Measurements from ENCODE around the gene NAMPT. TPM values are rescaled to one million over a fixed set of nuclear protein-coding genes. Genes with fewer than 3 reads are reported as not detected.

NAMPT gene
- total RNA-seq, 4 donors from 2014 or later, result 60.5 to 299 (median 121) TPM

DNA sequence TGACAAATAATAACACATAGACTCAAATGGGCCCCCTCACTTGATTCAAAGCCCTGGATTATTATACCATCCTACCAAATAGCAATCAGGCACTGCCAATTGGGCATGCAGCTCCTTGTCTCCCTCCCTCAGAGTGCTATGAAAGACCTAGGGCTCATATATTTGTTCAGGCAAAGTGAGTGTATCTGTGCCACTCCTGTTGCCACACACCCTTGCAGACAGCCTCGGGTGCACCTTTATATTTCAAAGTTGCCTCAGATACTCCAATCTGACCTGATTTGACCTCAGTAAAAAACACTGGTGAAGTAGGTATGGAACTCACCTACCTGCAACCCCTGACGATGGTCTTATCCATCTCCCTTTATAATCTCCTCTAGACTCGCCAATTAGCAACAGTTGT, 3.0 kb upstream of the NAMPT start:
- 71 to 83% methylated on average over 3 of the region's 3 CpGs for WGBS, 2 donors
- TF ChIP-seq, protein P1, sequence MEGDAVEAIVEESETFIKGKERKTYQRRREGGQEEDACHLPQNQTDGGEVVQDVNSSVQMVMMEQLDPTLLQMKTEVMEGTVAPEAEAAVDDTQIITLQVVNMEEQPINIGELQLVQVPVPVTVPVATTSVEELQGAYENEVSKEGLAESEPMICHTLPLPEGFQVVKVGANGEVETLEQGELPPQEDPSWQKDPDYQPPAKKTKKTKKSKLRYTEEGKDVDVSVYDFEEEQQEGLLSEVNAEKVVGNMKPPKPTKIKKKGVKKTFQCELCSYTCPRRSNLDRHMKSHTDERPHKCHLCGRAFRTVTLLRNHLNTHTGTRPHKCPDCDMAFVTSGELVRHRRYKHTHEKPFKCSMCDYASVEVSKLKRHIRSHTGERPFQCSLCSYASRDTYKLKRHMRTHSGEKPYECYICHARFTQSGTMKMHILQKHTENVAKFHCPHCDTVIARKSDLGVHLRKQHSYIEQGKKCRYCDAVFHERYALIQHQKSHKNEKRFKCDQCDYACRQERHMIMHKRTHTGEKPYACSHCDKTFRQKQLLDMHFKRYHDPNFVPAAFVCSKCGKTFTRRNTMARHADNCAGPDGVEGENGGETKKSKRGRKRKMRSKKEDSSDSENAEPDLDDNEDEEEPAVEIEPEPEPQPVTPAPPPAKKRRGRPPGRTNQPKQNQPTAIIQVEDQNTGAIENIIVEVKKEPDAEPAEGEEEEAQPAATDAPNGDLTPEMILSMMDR (IDR thresholded peaks at IDR 0.05), result no peak
- TF ChIP-seq POLR2A (IDR thresholded peaks at IDR 0.05), result no peak
- no peaks in the 10 kb centered on the region for H3K36me3 ChIP-seq
- H3K27me3 ChIP-seq, result no peaks in the 10 kb centered on the region
- no peaks in the 10 kb centered on the region for H3K9me3 ChIP-seq
- no peak overlapping the region for H3K4me3 ChIP-seq (replicated peaks in 1 of 3)
- no peak for DNase-seq
- H3K27ac ChIP-seq, result no peak overlapping the region
- H3K4me1 ChIP-seq, result peaks cover 0 to 4% of the 10 kb centered on the region in 2 donors
- intact Hi-C loops (cut with DNase I), result loop anchor here (10.0 kb wide), 1 partner anchor 137 kb away; no protein-coding TSS in a partner anchor

DNA sequence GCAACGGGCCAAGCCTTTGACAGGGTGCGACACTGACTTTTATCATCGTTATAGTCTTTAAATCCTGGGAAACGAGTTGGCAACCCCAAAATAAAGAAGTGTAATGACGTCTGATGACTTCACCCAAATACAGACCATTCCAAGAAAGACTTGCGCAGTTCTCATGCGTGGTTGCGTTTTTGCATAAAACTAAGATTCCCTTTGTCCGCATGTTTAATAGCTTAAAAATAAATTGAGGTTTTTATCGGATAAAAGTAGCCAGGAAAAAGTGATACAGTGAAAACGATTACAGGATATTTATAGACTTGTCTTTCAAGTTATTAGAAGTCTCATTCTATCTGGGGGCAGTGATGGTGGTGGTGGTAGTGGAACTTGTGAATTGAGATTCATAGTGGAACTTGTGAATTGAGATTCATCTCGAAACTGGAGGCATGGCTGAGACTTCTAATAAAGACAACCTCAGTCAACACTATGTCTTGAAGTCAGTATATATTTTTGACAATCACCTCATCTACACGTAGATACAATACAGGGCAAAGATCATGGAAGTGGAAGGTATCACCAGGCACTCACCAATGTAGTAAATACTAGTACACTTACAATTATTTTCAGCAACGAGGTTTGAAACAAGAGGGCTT, 1.2 kb upstream of the NAMPT start:
- Histone ChIP-seq H3K4me1 (peaks cover 0 to 4% of the 10 kb centered on the region in 2 donors), H3K9me3 (no peaks in the 10 kb centered on the region), H3K36me3 (no peaks in the 10 kb centered on the region), H3K27ac (peak overlapping the region; percentile 96 to 97 (median 97)), H3K27me3 (no peaks in the 10 kb centered on the region), H3K4me3 (replicated peaks in 1 of 3) (peak overlapping the region; percentile 36 to 83 (median 53))
- TF ChIP-seq, protein P1 (IDR thresholded peaks at IDR 0.05), result no peak
- no peak for TF ChIP-seq POLR2A (IDR thresholded peaks at IDR 0.05)
- 32 to 40% methylated on average over 14 of the region's 14 CpGs for WGBS, 2 donors
- intact Hi-C loops (cut with DNase I), result loop anchor here (10.0 kb wide), 1 partner anchor 139 kb away; no protein-coding TSS in a partner anchor
- no peak for DNase-seq

DNA sequence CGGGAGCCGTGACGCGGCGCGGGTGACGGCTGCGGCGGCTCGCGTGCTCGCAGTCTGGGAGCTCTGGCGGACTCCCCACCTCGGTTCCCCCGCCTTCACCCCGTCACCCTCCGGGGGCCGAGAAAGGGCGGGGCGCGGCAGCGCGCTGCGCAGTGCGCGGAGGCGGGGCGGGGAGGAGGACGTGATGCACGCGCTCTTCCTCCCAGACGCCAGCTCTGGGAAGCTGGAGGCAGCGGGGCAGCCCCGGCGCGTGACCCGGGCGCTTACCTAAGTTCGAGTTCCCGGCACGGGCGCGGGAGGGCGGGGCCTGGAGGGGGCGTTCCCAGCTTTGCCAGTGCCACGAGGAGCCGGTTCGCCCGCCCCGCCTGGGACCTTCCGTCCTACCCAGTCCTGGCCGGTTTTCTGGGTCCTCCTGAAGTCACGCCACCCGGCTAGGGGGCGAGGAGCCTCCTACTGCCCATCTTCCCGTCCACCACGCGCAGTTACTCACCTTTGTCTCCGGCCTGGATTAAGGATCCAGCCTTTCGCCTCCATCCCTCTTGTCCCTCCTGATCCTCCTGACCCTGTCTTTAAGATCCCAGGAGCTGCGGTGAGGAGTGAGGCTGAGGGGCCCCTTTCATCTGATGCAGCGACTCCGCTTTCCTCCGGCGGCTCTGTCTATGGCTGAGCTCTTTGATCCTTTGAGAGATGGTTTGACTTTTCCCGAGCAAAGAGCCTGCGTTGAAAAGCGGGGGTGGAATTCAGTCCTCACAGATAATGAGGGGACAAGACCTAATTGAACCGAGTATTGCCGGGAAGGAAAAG, 470 bp upstream of the NAMPT start:
- H3K27me3 ChIP-seq, result no peaks in the 10 kb centered on the region
- H3K27ac ChIP-seq, result peak overlapping the region; percentile 96 to 97 (median 97)
- WGBS, 2 donors, result 1% methylated on average over 32 to 51 of the region's 70 CpGs
- H3K4me1 ChIP-seq, result peaks cover 0 to 4% of the 10 kb centered on the region in 2 donors
- H3K36me3 ChIP-seq, result no peaks in the 10 kb centered on the region
- TF ChIP-seq, protein P1 (IDR thresholded peaks at IDR 0.05), result no peak
- TF ChIP-seq POLR2A (IDR thresholded peaks at IDR 0.05), result peak in 1 of 2 donors; percentile 78
- H3K9me3 ChIP-seq, result no peaks in the 10 kb centered on the region
- H3K4me3 ChIP-seq (replicated peaks in 1 of 3), result peak overlapping the region; percentile 53 to 83 (median 73)
- peak; percentile 99 to 100 for DNase-seq
- intact Hi-C loops (cut with DNase I), result loop anchor here (10.0 kb wide), 1 partner anchor 140 kb away; no protein-coding TSS in a partner anchor

DNA sequence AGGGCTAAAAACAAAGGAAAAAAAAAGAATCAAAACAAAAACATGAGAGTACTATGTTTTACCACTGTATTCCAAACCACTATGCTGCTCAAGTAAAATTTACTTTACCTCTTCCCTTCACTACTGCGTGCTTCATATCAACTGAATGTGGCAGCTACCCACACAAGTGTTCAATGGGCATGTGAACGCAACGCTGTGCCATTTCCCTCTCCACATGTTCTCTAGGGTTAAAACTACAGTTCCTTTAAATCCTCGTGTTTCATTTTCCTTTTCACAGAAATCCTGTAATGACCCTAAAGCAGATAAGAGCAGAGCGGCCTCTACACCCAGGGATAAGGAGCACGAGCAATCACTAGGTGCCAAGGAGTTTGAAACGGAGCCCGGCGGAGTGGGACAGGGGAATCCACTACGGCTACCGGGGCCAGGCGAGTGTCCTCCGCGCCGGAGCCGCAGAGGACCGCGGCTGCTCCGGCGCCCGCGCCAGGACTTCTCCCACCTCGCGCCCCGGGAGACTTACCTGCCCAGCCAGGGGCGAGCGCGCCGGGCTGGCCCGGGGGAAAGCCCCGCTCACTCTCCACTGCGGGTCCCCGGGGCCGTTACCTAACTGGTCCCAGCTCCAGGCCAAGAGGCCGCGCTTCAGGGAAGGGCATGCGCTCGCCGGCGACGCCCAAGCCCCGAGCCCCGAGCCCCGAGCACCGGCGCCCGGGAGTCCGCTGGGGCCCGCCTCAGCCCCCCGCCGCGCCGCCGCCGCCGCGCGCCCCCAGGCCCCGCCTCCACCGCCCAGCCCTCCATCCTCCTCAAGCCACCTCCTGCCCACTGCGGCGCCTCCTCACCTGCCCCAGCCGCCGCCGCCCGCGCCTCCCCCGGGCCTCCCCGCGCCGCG, 711 bp downstream of the NAMPT start:
- intact Hi-C loops (cut with DNase I), result loop anchor here (10.0 kb wide), 1 partner anchor 141 kb away; no protein-coding TSS in a partner anchor
- TF ChIP-seq POLR2A (IDR thresholded peaks at IDR 0.05), result peak in 1 of 2 donors; percentile 38
- TF ChIP-seq, protein P1 (IDR thresholded peaks at IDR 0.05), result no peak
- H3K4me3 ChIP-seq (replicated peaks in 1 of 3), result peak overlapping the region; percentile 53 to 76 (median 73)
- WGBS, 2 donors, result 1 to 2% methylated on average over 26 to 35 of the region's 72 CpGs
- H3K36me3 ChIP-seq, result no peaks in the 10 kb centered on the region
- H3K4me1 ChIP-seq, result peaks cover 0 to 4% of the 10 kb centered on the region in 2 donors
- no peaks in the 10 kb centered on the region for H3K27me3 ChIP-seq
- H3K27ac ChIP-seq, result peak overlapping the region; percentile 95 to 97 (median 96)
- DNase-seq, result peak; percentile 59 to 63
- H3K9me3 ChIP-seq, result no peaks in the 10 kb centered on the region

All from thyroid gland (tissue), 4 donors.